22Rv1 (cell line): ENCODE data around the gene CLK4.

Experiments used
- ZFX ChIP-seq: fragments of 450-650 bp; IDR thresholded peaks from 2 replicates; pipeline ENCODE4 v1.6.1; 2017; ENCODE audit warnings: antibody characterized with exemption, borderline replicate concordance
- TF ChIP-seq, protein P1 (sequence below): fragments of 450-650 bp; IDR thresholded peaks from 2 replicates; pipeline ENCODE4 v1.5.1; 2017; ENCODE audit warnings: mild to moderate bottlenecking

DNA sequence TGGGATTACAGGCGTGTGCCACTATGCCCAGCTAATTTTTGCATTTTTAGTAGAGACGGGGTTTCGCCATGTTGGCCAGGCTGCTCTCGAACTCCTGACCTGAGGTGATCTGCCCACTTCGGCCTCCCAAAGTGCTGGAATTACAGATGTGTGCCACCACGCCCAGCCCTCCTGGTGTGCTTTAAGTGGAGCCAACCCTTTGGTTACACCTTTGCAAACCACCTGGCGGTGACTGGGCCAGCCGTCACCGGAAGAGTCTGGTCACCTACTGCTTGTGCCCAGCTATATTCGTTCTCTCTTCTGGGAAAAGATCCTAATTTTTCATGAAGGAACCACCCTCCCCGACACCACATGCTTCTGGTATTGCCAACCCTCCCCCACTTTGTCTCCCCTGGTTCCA, 72.5 kb downstream of the CLK4 start:
- TF ChIP-seq, protein P1, sequence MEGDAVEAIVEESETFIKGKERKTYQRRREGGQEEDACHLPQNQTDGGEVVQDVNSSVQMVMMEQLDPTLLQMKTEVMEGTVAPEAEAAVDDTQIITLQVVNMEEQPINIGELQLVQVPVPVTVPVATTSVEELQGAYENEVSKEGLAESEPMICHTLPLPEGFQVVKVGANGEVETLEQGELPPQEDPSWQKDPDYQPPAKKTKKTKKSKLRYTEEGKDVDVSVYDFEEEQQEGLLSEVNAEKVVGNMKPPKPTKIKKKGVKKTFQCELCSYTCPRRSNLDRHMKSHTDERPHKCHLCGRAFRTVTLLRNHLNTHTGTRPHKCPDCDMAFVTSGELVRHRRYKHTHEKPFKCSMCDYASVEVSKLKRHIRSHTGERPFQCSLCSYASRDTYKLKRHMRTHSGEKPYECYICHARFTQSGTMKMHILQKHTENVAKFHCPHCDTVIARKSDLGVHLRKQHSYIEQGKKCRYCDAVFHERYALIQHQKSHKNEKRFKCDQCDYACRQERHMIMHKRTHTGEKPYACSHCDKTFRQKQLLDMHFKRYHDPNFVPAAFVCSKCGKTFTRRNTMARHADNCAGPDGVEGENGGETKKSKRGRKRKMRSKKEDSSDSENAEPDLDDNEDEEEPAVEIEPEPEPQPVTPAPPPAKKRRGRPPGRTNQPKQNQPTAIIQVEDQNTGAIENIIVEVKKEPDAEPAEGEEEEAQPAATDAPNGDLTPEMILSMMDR: no peak
- no peak for TF ChIP-seq ZFX
